HepG2 (cell line): ENCODE data around the gene CALML4. TPM values are rescaled to one million over a fixed set of nuclear protein-coding genes. Genes with fewer than 3 reads are reported as not detected.
A peak's percentile ranks its signal among the peaks of the same experiment; 100 is the strongest.

ENCODE experiments used
- ATAC-seq: fragments of 200-7000 bp; cut with Tn5 transposase; 3 replicates; pipeline ENCODE4 v1.9.1; 2020; ENCODE audit warnings: mild to moderate bottlenecking, moderate library complexity
- Bru-seq: library from RNA; stranded (reverse); fragments of 400-500 nt; gene quantifications from one replicate; lab custom pipeline; 2021; lab: Mats Ljungman, UMichigan
- BruChase-seq, 2 experiments: library from RNA; stranded (reverse); fragments of 400-500 nt; gene quantifications; one replicate each; lab custom pipeline; 2021; lab: Mats Ljungman, UMichigan
- BruUV-seq: library from RNA; stranded (reverse); fragments of 400-500 nt; replicated peaks from 2 replicates; lab custom pipeline; 2021; lab: Mats Ljungman, UMichigan
- CTCF ChIA-PET: fragments of 300-600 bp; formaldehyde crosslinking; extraction: SDS; loops from one replicate; lab custom pipeline; 2021; ENCODE audit warnings: low total read pairs, inconsistent platforms, low intra/inter-chr PET ratio; lab: Yijun Ruan, JAX
- POLR2A ChIA-PET: fragments of 350-600 bp; sonication (Branson Sonifier 250); formaldehyde crosslinking; loops from one replicate; lab custom pipeline; 2020; ENCODE audit warnings: antibody characterized with exemption, inconsistent platforms; lab: Yijun Ruan, JAX
- DNase-seq: peaks from one replicate; pipeline ENCODE4 v3.0.0-alpha.2; 2015; ENCODE audit warnings: low spot score
- FAIRE-seq: peaks from 3 replicates; lab custom pipeline; 2011; peaks lifted over from hg19 to GRCh38; lab: Jason Lieb, UNC
- H2AFZ ChIP-seq: one replicate; pipeline ENCODE4 v1.6.1; 2011; ENCODE audit warnings: low read length, inconsistent platforms
- H3K27ac ChIP-seq: fragments of 300-600 bp; 3 replicates; pipeline ENCODE4 v1.8.0; 2011; ENCODE audit warnings: mixed run types, mild to moderate bottlenecking, mixed read lengths, low read length, inconsistent platforms; ENCODE audit not compliant: insufficient read depth; ENCODE audit errors: extremely low read length
- H3K27me3 ChIP-seq, 2 experiments: fragments of 200-600 bp in 1 of 2; 2 replicates in 1 of 2; 3 replicates in 1 of 2; pipeline versions ENCODE4 v1.6.0 to v1.8.0; 2011; ENCODE audit warnings: low read length in 2 of 2, mild to moderate bottlenecking in 2 of 2, moderate library complexity in 2 of 2, inconsistent platforms in 1 of 2; ENCODE audit not compliant: insufficient read depth in 2 of 2, control insufficient read depth in 1 of 2
- H3K36me3 ChIP-seq, 2 experiments: fragments of 200-600 bp in 1 of 2; replicated peaks in 1 of 2; 2 replicates in 1 of 2; 3 replicates in 1 of 2; pipeline versions ENCODE4 v1.5.1 to v1.8.0; 2011; ENCODE audit warnings: low read length in 2 of 2, inconsistent platforms in 1 of 2; ENCODE audit not compliant: insufficient read depth in 2 of 2, control insufficient read depth in 1 of 2
- H3K4me1 ChIP-seq: 2 replicates; pipeline ENCODE4 v1.5.1; 2012; ENCODE audit warnings: low read length, inconsistent platforms; ENCODE audit not compliant: insufficient read depth
- H3K4me2 ChIP-seq: 2 replicates; pipeline ENCODE4 v1.6.0; 2011; ENCODE audit warnings: low read depth, low read length, inconsistent platforms
- H3K4me3 ChIP-seq, 3 experiments: fragments of 200-600 bp in 1 of 3; sonication (generic), shearing (Covaris generic) in 1 of 3; replicated peaks in 1 of 3; 2 replicates each; pipeline ENCODE4 v1.5.1; 2011 to 2016; ENCODE audit warnings: low read length in 3 of 3, inconsistent platforms in 2 of 3, low read depth in 2 of 3, mild to moderate bottlenecking in 2 of 3, control low read depth in 1 of 3, mixed read lengths in 1 of 3; ENCODE audit not compliant: insufficient read depth in 1 of 3
- H3K79me2 ChIP-seq: one replicate; pipeline ENCODE4 v1.6.1; 2011; ENCODE audit warnings: low read length, inconsistent platforms; ENCODE audit not compliant: insufficient read depth
- H3K9ac ChIP-seq: 2 replicates; pipeline ENCODE4 v1.6.0; 2011; ENCODE audit warnings: mild to moderate bottlenecking, low read depth, low read length, inconsistent platforms; ENCODE audit not compliant: insufficient read depth
- H3K9me3 ChIP-seq: 2 replicates; pipeline ENCODE4 v1.5.1; 2012; ENCODE audit warnings: mild to moderate bottlenecking, low read length
- H4K20me1 ChIP-seq: 2 replicates; pipeline ENCODE4 v1.6.0; 2011; ENCODE audit warnings: inconsistent platforms, mild to moderate bottlenecking, low read length, moderate library complexity; ENCODE audit not compliant: insufficient read depth
- AGO2 ChIP-seq: fragments of 200-400 bp; formaldehyde crosslinking; optimal IDR thresholded peaks from 2 replicates; pipeline ENCODE3; 2017; ENCODE audit warnings: mild to moderate bottlenecking, low read depth, low read length, moderate library complexity
- NCOA5 ChIP-seq: sonication (generic); formaldehyde crosslinking; IDR thresholded peaks from 2 replicates; pipeline ENCODE4 v1.4.0; 2020; ENCODE audit warnings: missing genetic modification reagents
- SNAPC4 ChIP-seq: sonication (generic); formaldehyde crosslinking; IDR thresholded peaks from 2 replicates; pipeline ENCODE4 v1.4.0; 2020; ENCODE audit warnings: mild to moderate bottlenecking, missing genetic modification reagents
- THAP7 ChIP-seq: sonication (generic); formaldehyde crosslinking; IDR thresholded peaks from 2 replicates; pipeline ENCODE4 v1.8.1; 2023; ENCODE audit warnings: mild to moderate bottlenecking, missing genetic modification reagents
- TOPORS ChIP-seq: sonication (generic); formaldehyde crosslinking; IDR thresholded peaks from 2 replicates; pipeline ENCODE4 v1.8.0; 2023; ENCODE audit warnings: mild to moderate bottlenecking, missing genetic modification reagents
- TRIM24 ChIP-seq: sonication (generic); formaldehyde crosslinking; IDR thresholded peaks from 2 replicates; pipeline ENCODE4 v1.8.0; 2022; ENCODE audit warnings: mild to moderate bottlenecking, missing genetic modification reagents
- ZFP36L1 ChIP-seq: sonication (generic); formaldehyde crosslinking; IDR thresholded peaks from 2 replicates; pipeline ENCODE4 v1.8.0; 2022; ENCODE audit warnings: mild to moderate bottlenecking, missing genetic modification reagents, moderate library complexity
- ZNF777 ChIP-seq: sonication (generic); formaldehyde crosslinking; IDR thresholded peaks from 2 replicates; pipeline ENCODE4 v1.4.0; 2020; ENCODE audit warnings: missing genetic modification reagents
- ZNF780A ChIP-seq: sonication (generic); formaldehyde crosslinking; IDR thresholded peaks from 2 replicates; pipeline ENCODE4 v1.8.0; 2022; ENCODE audit warnings: mild to moderate bottlenecking, missing genetic modification reagents, moderate library complexity
- ZNF788 ChIP-seq: sonication (generic); formaldehyde crosslinking; IDR thresholded peaks from 2 replicates; pipeline ENCODE4 v1.5.0; 2020; ENCODE audit warnings: mild to moderate bottlenecking, missing genetic modification reagents, borderline replicate concordance
- ZNF839 ChIP-seq: sonication (generic); formaldehyde crosslinking; IDR thresholded peaks from 2 replicates; pipeline ENCODE4 v1.4.0; 2020; ENCODE audit warnings: missing genetic modification reagents, mild to moderate bottlenecking, borderline replicate concordance
- ZSCAN29 ChIP-seq: sonication (generic); formaldehyde crosslinking; conservative IDR thresholded peaks from 2 replicates; pipeline ENCODE4 v1.4.0; 2020; ENCODE audit warnings: mild to moderate bottlenecking, missing genetic modification reagents
- WGBS: methylation state at CpG from one replicate; pipeline ENCODE4 v1.1.6; 2017; ENCODE audit warnings: low lambda C conversion rate; 5-methylcytosine and 5-hydroxymethylcytosine counted together
- in situ Hi-C: cut with HindIII; loops from 2 replicates; pipeline ENCODE4 v1.10.0; 2017; ENCODE audit warnings: low pct_unique_long_range_greater_than_20kb; ENCODE audit not compliant: extremely low pct_ligation_motif_present
- intact Hi-C: fragments of 100-400 bp; cut with micrococcal nuclease; formaldehyde crosslinking; loops from one replicate; pipeline ENCODE4 v1.10.0; 2022; ENCODE audit not compliant: unreplicated experiment
- long read RNA-seq, 2 experiments: library from RNA in 1 of 2; library from polyadenylated mRNA in 1 of 2; stranded (forward) in 1 of 2; unstranded in 1 of 2; transcript quantifications; one replicate each; pipeline ENCODE4 v2.0.0, GENCODE V29; 2019 to 2022
- polyA minus RNA-seq, 3 experiments: library from RNA; depleted of rRNA, polyadenylated mRNA; stranded (reverse); fragments of >200 nt; gene quantifications; 2 replicates each; pipeline ENCODE4 v1.2.3, GENCODE V29; 2011; ENCODE audit warnings: low replicate concordance in 1 of 3
- polyA plus RNA-seq, 8 experiments: library from polyadenylated mRNA; depleted of rRNA in 3 of 8; stranded (reverse) in 7 of 8; unstranded in 1 of 8; fragments of >200 nt; fragmentation: Illumina TruSeq in 4 of 8; extraction: Trizol in 4 of 8; gene quantifications; 2 replicates each; pipeline versions ENCODE4 v1.2.1 to v1.2.3, GENCODE V29; 2011 to 2016; ENCODE audit warnings: low read depth in 4 of 8, missing spikeins in 1 of 8, mixed read lengths in 1 of 8; ENCODE audit not compliant: insufficient read depth in 1 of 8
- total RNA-seq, 5 experiments: library from RNA; depleted of rRNA; stranded (reverse); fragments of >200 nt; fragmentation: Illumina TruSeq; extraction: Trizol; gene quantifications; 2 replicates each; pipeline ENCODE4 v1.2.3, GENCODE V29; 2016; ENCODE audit warnings: low read depth in 1 of 5

Gene CALML4
- total RNA-seq (2016; rRNA removed; fragmentation: Illumina TruSeq; extraction: Trizol) (6.5 and 8.7 TPM in 2 replicates), polyA plus RNA-seq (2011; rRNA removed) (3.1 and 3.6 TPM in 2 replicates), polyA minus RNA-seq (2011; rRNA and poly(A)+ RNA removed; ENCODE audit: low replicate concordance) (1.6 and 5.3 TPM in 2 replicates), Bru-seq, nascent RNA (percentile 70 among the genes with signal in this experiment), BruChase-seq, experiment 1, labeled RNA remaining after a 6-hour chase (percentile 85 among the genes with signal in this experiment), BruChase-seq, experiment 2, labeled RNA remaining after a 2-hour chase (percentile 82 among the genes with signal in this experiment)
- total RNA-seq (2016; cell fraction: cytosol; rRNA removed; fragmentation: Illumina TruSeq; extraction: Trizol; ENCODE audit: low read depth) = 4.5 and 5.7 TPM in 2 replicates
- 7.8 and 8.1 TPM in 2 replicates for total RNA-seq (2016; cell fraction: insoluble cytoplasmic fraction; rRNA removed; fragmentation: Illumina TruSeq; extraction: Trizol)
- total RNA-seq (2016; cell fraction: membrane; rRNA removed; fragmentation: Illumina TruSeq; extraction: Trizol) = 6.1 and 7.2 TPM in 2 replicates
- total RNA-seq (2016; cell fraction: nucleus; rRNA removed; fragmentation: Illumina TruSeq; extraction: Trizol) = 5.2 and 8.4 TPM in 2 replicates
- polyA plus RNA-seq (2011; cell fraction: cytosol; rRNA removed) = 1.9 TPM in 2 replicates
- polyA plus RNA-seq (2011; cell fraction: nucleus; rRNA removed) = 5.0 and 6.7 TPM in 2 replicates
- polyA plus RNA-seq (2012) = 5.3 and 5.6 TPM in 2 replicates
- polyA plus RNA-seq (2016; cell fraction: cytosol; fragmentation: Illumina TruSeq; extraction: Trizol; ENCODE audit: low read depth) = 10.2 and 15.8 TPM in 2 replicates
- polyA plus RNA-seq (2016; cell fraction: insoluble cytoplasmic fraction; fragmentation: Illumina TruSeq; extraction: Trizol; ENCODE audit: low read depth) = 13.4 and 15.5 TPM in 2 replicates
- polyA plus RNA-seq (2016; cell fraction: membrane; fragmentation: Illumina TruSeq; extraction: Trizol; ENCODE audit: low read depth) = 10.9 and 14.1 TPM in 2 replicates
- 27.8 and 31.7 TPM in 2 replicates for polyA plus RNA-seq (2016; cell fraction: nucleus; fragmentation: Illumina TruSeq; extraction: Trizol; ENCODE audit: insufficient read depth, low read depth)
- 0.20 and 0.62 TPM in 2 replicates for polyA minus RNA-seq (2011; cell fraction: cytosol; rRNA and poly(A)+ RNA removed)
- polyA minus RNA-seq (2011; cell fraction: nucleus; rRNA and poly(A)+ RNA removed) = 4.9 and 5.2 TPM in 2 replicates
- long read RNA-seq, experiment 1, full-length matches to known transcripts = 1 of 1 reads
- long read RNA-seq, experiment 1, partial matches to known transcripts = 0 of 1 reads
- long read RNA-seq, experiment 1, other reads (novel, unspliced or antisense) = 0 of 1 reads
- long read RNA-seq, experiment 2, partial matches to known transcripts = 0 of 4 reads
- long read RNA-seq, experiment 2, other reads (novel, unspliced or antisense) = 0 of 4 reads

GRCh38 chr15:68204776-68205557 is at the start of gene CALML4:
Gene CALML4, minus strand, starts transcription at chr15:68205332. Its CDS starts 85 bp downstream, at chr15:68205247.
- ATAC-seq (peak; percentile 91), DNase-seq (peak; percentile 74), FAIRE-seq (peak; percentile 65)
- in situ Hi-C loops (no loop called here), intact Hi-C loops (no loop called here)
- no peak within 1 kb of the TSS for H2AFZ ChIP-seq
- H3K4me3 ChIP-seq = peak within 1 kb of the TSS in 2 of 3 experiments; percentile 43 to 50; a peak in 3 of 6 replicates
- ChIA-PET POLR2A (interaction anchor here (0.8 to 1.3 kb wide), 2 partner anchors 10 to 95 kb away, joined by 3 to 4 read pairs; no protein-coding TSS in a partner anchor), CTCF (no interaction called here)
- H3K36me3 ChIP-seq = peaks cover 3% of the 10 kb centered on the region in 2 experiments; a peak in 2 of 5 replicates
- H3K27ac ChIP-seq = peak within 1 kb of the TSS; percentile 81
- WGBS = 60% methylated on average over 5 of the region's 16 CpGs
- no peaks in the 10 kb centered on the region for H3K79me2 ChIP-seq
- peak within 1 kb of the TSS; percentile 44; the same call in 1 of the 2 replicates for H3K9ac ChIP-seq
- peak within 1 kb of the TSS; percentile 71 for H3K4me2 ChIP-seq
- 0 out of 2 replicates have a peak, but pooled peaks cover 6% of the 10 kb centered on the region for H4K20me1 ChIP-seq
- no peaks in the 10 kb centered on the region for H3K9me3 ChIP-seq
- peaks cover 49% of the 10 kb centered on the region for H3K4me1 ChIP-seq
- BruUV-seq = TSS peak; percentile 29
- H3K27me3 ChIP-seq = no peaks in the 10 kb centered on the region
- TF ChIP-seq ZFP36L1 (CRISPR knock-in tag) (no peak), NCOA5 (CRISPR knock-in tag) (no peak), TOPORS (no peak), ZNF839 (no peak), AGO2 (no peak), TRIM24 (CRISPR knock-in tag) (no peak), ZNF788 (CRISPR knock-in tag) (no peak), SNAPC4 (CRISPR knock-in tag) (peak; percentile 74; the same call in 1 of the 2 replicates), ZSCAN29 (CRISPR knock-in tag) (0 out of 2 replicates have a peak, but pooled peaks have one; percentile 59), ZNF780A (CRISPR knock-in tag) (no peak), THAP7 (CRISPR knock-in tag) (no peak), ZNF777 (CRISPR knock-in tag) (no peak)
